Tibial nerve (tissue), 3 donors: ENCODE measurements around the gene GDAP2.
"Not testable (repeated sequence)": the region's sequence is repeated elsewhere in the genome, so short reads cannot be mapped to it uniquely, and the experiment has no call there.

Experiments
- POLR2A ChIP-seq, 2 donors: fragments of 450-650 bp; IDR thresholded peaks; one replicate each; pipeline ENCODE4 v1.6.1; 2017; ENCODE audit warnings: antibody characterized with exemption in 2 of 2, mild to moderate bottlenecking in 2 of 2, moderate library complexity in 2 of 2
- TF ChIP-seq, protein P1 (sequence below), 5 experiments: fragments of 200-600 bp in 3 of 5; fragments of 450-650 bp in 2 of 5; sonication (generic) in 3 of 5; IDR thresholded peaks; one replicate each; pipeline ENCODE4 v1.5.1; 2016 to 2019; ENCODE audit warnings: antibody characterized with exemption in 5 of 5, mild to moderate bottlenecking in 3 of 5, moderate library complexity in 2 of 5

DNA sequence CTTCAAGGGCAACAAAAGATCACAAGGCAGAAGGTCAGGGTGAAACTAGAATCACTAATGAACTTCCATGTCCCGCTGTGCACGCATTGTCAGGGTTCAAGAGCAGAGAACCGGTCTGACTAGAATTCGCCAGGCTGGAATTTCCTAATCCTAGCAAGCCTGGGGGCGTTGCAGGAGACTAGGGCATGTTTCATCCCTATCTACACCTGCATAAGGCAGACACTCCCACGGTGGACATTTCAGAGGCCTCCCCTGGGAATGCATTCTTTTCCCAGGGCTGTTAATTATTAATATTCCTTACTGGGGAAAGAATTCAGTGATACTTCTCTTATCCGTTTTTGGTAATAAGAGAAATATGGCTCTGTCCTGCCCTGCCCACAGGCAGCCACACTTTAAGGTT lies 6.7 kb downstream of the GDAP2 start:
- TF ChIP-seq, protein P1, sequence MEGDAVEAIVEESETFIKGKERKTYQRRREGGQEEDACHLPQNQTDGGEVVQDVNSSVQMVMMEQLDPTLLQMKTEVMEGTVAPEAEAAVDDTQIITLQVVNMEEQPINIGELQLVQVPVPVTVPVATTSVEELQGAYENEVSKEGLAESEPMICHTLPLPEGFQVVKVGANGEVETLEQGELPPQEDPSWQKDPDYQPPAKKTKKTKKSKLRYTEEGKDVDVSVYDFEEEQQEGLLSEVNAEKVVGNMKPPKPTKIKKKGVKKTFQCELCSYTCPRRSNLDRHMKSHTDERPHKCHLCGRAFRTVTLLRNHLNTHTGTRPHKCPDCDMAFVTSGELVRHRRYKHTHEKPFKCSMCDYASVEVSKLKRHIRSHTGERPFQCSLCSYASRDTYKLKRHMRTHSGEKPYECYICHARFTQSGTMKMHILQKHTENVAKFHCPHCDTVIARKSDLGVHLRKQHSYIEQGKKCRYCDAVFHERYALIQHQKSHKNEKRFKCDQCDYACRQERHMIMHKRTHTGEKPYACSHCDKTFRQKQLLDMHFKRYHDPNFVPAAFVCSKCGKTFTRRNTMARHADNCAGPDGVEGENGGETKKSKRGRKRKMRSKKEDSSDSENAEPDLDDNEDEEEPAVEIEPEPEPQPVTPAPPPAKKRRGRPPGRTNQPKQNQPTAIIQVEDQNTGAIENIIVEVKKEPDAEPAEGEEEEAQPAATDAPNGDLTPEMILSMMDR (IDR thresholded peaks at IDR 0.05), result not testable (repeated sequence)
- TF ChIP-seq POLR2A (IDR thresholded peaks at IDR 0.05), result not testable (repeated sequence)
